Left lung (tissue), 10 donors: ENCODE measurements around the gene CDRT4. TPM values are rescaled to one million over a fixed set of nuclear protein-coding genes. Genes with fewer than 3 reads are reported as not detected.
A peak's percentile ranks its signal among the peaks of the same experiment; 100 is the strongest.

Experiments used
- ATAC-seq: fragments of 200-7000 bp; cut with Tn5 transposase; one replicate; pipeline ENCODE4 v1.9.1; 2020; ENCODE audit warnings: moderate library complexity
- DNase-seq, 4 donors: peaks; one replicate each; pipeline ENCODE4 v3.0.0-alpha.2; 2013 to 2020
- H3K27ac ChIP-seq, 2 donors: fragments of 200-600 bp; sonication (generic) in 1 of 2; one replicate each; pipeline versions ENCODE4 v1.5.0 to v1.8.0; 2020 to 2021
- H3K27me3 ChIP-seq, 2 donors: fragments of 200-600 bp; sonication (generic) in 1 of 2; one replicate each; pipeline versions ENCODE4 v1.5.0 to v1.8.0; 2020 to 2021
- H3K36me3 ChIP-seq, 2 donors: fragments of 200-600 bp; sonication (generic) in 1 of 2; one replicate each; pipeline versions ENCODE4 v1.5.0 to v1.8.0; 2020 to 2021
- H3K4me1 ChIP-seq, 2 donors: fragments of 200-600 bp; one replicate each; pipeline ENCODE4 v1.8.0; 2021
- H3K4me3 ChIP-seq, 2 donors: fragments of 200-600 bp; sonication (generic) in 1 of 2; one replicate each; pipeline versions ENCODE4 v1.5.0 to v1.8.0; 2020 to 2021; ENCODE audit warnings: mild to moderate bottlenecking in 1 of 2
- H3K9me3 ChIP-seq, 2 donors: fragments of 200-600 bp; sonication (generic) in 1 of 2; one replicate each; pipeline versions ENCODE4 v1.5.0 to v1.8.0; 2020 to 2021
- intact Hi-C, 2 donors: fragments of 100-400 bp; cut with DNase I; formaldehyde crosslinking; loops; one replicate each; pipeline versions ENCODE4 v1.11.2 to v1.14.2; 2022
- polyA plus RNA-seq, 6 donors: library from polyadenylated mRNA; unstranded; fragments of 120-200 nt; gene quantifications; one replicate each; pipeline ENCODE4 v1.2.1, GENCODE V29; 2013; ENCODE audit not compliant: insufficient read length in 6 of 6
- total RNA-seq, 2 donors: library from RNA; stranded (reverse); fragmentation: NEBNext Ultra II Directional; extraction: Animal tissue kit (Norgen Biotek cat#: 25700); gene quantifications; one replicate each; pipeline ENCODE4 v1.2.1, GENCODE V29; 2021
- TF ChIP-seq, protein P1 (sequence below), 2 donors: fragments of 200-600 bp; sonication (generic) in 1 of 2; IDR thresholded peaks; one replicate each; pipeline versions ENCODE4 v1.5.0 to v1.8.0; 2021; ENCODE audit warnings: antibody characterized with exemption in 2 of 2
- donor health status: DM: no; HTN: yes; CAD: no.
- donor health status: DM: no; HTN: no; CAD: no.

Gene CDRT4
- total and polyA plus RNA-seq, 8 donors, result 2.7 to 24.9 (median 17.8) TPM

GRCh38 chr17:15418781-15419180 is 48.6 kb downstream of the CDRT4 start:
- ATAC-seq (no peak), DNase-seq (no peak)
- intact Hi-C loops, result no loop called here
- Histone ChIP-seq H3K4me3 (no peak overlapping the region), H3K36me3 (no peaks in the 10 kb centered on the region), H3K4me1 (no peaks in the 10 kb centered on the region), H3K9me3 (no peaks in the 10 kb centered on the region), H3K27ac (no peak overlapping the region), H3K27me3 (no peaks in the 10 kb centered on the region)
- TF ChIP-seq, protein P1, sequence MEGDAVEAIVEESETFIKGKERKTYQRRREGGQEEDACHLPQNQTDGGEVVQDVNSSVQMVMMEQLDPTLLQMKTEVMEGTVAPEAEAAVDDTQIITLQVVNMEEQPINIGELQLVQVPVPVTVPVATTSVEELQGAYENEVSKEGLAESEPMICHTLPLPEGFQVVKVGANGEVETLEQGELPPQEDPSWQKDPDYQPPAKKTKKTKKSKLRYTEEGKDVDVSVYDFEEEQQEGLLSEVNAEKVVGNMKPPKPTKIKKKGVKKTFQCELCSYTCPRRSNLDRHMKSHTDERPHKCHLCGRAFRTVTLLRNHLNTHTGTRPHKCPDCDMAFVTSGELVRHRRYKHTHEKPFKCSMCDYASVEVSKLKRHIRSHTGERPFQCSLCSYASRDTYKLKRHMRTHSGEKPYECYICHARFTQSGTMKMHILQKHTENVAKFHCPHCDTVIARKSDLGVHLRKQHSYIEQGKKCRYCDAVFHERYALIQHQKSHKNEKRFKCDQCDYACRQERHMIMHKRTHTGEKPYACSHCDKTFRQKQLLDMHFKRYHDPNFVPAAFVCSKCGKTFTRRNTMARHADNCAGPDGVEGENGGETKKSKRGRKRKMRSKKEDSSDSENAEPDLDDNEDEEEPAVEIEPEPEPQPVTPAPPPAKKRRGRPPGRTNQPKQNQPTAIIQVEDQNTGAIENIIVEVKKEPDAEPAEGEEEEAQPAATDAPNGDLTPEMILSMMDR (IDR thresholded peaks at IDR 0.05), result no peak

- Histone ChIP-seq H3K27me3 (no peaks in the 10 kb centered on the region), H3K27ac (no peak overlapping the region), H3K36me3 (no peaks in the 10 kb centered on the region), H3K4me3 (no peak overlapping the region), H3K4me1 (peaks cover 0 to 10% of the 10 kb centered on the region in 2 donors), H3K9me3 (no peaks in the 10 kb centered on the region)
- ATAC-seq, result peak; percentile 81
- intact Hi-C loops, result no loop called here
- DNase-seq, result peak in 2 of 4 donors; percentile 54 to 64
- TF ChIP-seq, protein P1 (IDR thresholded peaks at IDR 0.05), result no peak
Measured at GRCh38 chr17:15414532-15415306, 52.7 kb downstream of the CDRT4 start.

- Histone ChIP-seq H3K36me3 (no peaks in the 10 kb centered on the region), H3K4me3 (no peak overlapping the region), H3K9me3 (no peaks in the 10 kb centered on the region), H3K4me1 (peaks cover 0 to 10% of the 10 kb centered on the region in 2 donors), H3K27me3 (no peaks in the 10 kb centered on the region), H3K27ac (no peak overlapping the region)
- no peak for DNase-seq
- intact Hi-C loops, result no loop called here
- TF ChIP-seq, protein P1 (IDR thresholded peaks at IDR 0.05), result no peak
- no peak for ATAC-seq
Measured at GRCh38 chr17:15413101-15413771, 54.2 kb downstream of the CDRT4 start.

DNA sequence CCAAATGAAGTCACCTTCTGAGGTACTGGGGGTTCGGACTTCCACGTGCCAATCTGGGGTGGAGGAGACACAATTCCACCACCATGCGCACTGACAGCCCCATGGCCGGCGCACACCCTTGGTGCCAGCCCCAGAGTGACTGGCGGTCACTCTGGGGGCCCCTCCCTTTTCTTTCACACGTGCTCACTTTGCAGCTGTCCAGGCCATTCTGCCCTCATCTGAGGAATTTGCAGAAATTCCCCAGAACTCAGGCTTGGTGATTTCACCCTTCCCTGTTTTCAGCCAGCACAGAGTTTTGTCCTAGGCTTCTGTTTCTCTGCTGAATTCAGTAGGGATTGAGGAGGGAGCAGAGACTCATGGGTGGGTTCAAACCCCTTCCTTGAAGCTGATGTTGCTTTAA is 54.8 kb downstream of the CDRT4 start:
- H3K4me3 ChIP-seq, result no peak overlapping the region
- TF ChIP-seq, protein P1 (IDR thresholded peaks at IDR 0.05), result no peak
- DNase-seq, result no peak
- peaks cover 0 to 10% of the 10 kb centered on the region in 2 donors for H3K4me1 ChIP-seq
- intact Hi-C loops, result no loop called here
- H3K27me3 ChIP-seq, result no peaks in the 10 kb centered on the region
- no peaks in the 10 kb centered on the region for H3K36me3 ChIP-seq
- H3K9me3 ChIP-seq, result no peaks in the 10 kb centered on the region
- no peak for ATAC-seq
- H3K27ac ChIP-seq, result peak overlapping the region in 1 of 2 donors; percentile 80
